GM20431 (cell line): ENCODE measurements around the gene KLF16.
"Not testable (repeated sequence)": the region's sequence is repeated elsewhere in the genome, so short reads cannot be mapped to it uniquely, and the experiment has no call there.

ENCODE experiments used
- in situ Hi-C: fragments of 300-500 bp; cut with MseI, MboI; formaldehyde crosslinking; loops from one replicate; pipeline ENCODE4 v1.15.0; 2020; ENCODE audit warnings: low sequenced_read_pairs; ENCODE audit not compliant: unreplicated experiment

The KLF16 gene

GRCh38 chr19:1884719-1885334 is 21.4 kb upstream of the KLF16 start:
- in situ Hi-C loops: no loop called here

- in situ Hi-C loops: no loop called here
Measured at GRCh38 chr19:1884291-1884718, 20.9 kb upstream of the KLF16 start.

DNA sequence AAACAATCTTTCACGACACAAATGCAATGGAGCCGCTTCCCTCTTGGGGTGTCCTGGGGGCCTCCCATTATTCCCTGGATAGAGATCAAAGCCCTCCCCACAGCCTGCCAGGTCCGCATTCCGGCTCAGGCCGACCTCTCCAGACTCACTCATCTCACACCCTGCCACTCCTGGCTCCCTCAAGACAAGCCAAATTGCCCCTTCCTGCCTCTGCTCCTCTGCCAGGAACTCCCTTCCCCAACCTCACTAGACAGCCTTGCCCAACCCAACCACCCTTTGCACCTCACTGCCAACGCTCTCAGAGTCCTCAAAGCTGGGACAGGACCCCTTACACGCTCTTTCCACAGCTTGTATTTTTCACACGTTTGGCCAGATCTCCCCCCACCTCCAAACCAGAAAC is 20.4 kb upstream of the KLF16 start:
- in situ Hi-C loops: no loop called here

DNA sequence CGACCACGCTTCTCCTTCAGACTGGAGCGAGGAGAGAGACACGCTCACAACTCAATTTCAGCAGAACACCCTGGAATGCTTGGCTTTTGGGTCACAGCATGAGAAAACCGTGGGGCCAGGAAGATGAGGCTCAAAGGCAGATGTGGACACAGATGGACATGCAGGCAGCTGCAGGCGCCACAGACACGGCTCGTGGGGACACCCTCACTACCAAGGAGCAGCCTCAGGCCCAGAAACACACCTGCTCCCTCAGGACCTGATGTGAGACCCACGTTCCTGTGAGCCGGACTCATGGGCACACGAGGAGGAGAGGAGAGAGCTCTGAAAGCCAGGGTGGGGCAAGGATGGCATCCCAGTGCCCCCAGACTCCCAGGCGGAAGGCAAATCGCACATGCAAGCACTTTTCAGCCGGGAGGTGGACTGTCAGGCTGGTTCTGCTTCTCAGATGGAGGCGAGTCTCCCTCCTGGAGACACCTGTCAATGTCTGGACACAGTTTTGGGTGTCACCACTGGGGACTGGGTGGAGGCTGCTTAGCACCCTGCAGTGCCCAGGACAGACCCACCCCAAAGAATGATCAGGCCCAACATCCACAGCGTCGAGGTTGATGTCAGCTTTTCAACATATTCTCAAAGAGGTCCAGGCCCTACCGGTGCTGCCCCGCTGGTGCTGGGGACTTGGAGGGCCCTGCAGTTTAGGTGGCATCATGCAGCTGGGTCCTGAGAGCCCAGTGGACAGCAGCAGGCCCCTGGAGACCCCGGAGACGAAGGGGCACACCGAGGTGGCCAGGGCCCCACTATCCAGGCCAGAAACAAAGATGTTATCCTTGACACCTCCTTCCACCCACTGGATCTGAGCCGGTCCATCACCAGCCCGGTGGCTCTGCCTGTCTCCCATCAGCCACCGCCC is 19.7 kb upstream of the KLF16 start:
- in situ Hi-C loops: no loop called here

DNA sequence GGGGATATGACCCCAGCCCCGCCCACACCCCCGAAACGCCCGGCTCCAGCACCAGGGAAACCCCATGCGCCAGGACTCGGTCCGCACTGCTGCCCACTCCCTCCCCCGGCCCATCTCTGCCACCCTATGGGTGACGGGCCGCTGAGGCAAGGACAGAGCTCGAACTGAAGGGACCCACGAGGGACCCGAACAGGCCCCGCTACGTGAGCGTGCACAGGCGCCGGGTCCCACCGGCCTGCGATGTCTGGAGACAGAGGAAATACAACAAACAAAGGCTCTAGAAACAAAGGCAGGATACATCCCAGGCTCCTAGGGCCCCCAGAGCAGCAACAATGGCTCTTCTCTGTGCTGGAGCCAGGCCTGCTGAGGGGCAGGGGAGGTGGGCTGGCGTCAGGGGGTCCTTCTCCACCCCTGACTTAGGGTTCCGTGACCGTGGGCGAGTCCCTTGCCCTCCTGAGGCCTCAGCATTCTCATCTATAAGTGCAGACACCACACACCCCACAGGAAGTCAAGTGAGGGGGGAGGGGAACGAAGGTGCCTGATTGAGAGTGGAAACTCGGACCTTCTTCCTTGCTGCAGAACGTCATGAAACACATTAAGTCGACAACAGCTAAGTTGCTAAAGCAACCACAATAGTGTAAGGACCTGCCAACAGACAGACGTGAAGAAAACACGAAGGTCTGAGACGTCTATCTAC is 18.9 kb upstream of the KLF16 start:
- in situ Hi-C loops: no loop called here

DNA sequence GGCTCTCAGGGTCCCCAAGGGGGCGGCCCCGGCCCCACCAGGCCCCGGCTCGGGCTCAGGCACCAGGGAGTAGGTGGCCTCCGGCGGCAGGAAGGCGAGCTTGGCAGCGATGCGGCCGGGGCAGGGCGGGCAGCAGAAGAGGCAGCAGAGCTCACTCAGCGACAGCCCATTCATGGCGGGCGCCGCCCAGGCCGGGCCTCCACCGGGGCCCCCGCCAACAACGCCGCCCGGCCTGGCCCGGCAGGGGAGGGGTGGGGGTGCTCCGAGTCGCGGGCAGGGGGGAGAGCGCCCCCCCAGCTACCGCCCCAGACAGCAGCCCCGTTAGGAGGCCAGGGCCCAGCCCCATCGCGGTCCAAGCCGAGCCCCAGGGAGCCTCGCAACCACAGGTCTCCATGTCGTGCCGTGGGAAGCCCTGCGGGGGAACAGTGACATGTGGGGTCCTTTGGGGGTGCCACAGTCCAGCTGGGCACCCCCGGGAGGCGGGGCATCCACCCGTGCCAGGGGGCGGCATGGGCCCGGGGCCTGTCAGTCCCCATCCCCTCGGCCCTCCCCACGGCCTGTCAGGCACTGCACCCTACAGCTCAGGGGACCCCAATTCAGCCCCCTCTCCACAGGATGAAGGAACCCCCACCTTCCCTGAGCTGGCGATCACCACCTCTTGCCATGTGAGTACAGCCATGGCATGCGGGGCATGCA is 18.2 kb upstream of the KLF16 start:
- in situ Hi-C loops: not testable (repeated sequence)

GRCh38 chr19:1880611-1881392 is 17.4 kb upstream of the KLF16 start:
- in situ Hi-C loops: no loop called here

- in situ Hi-C loops: not testable (repeated sequence)
Measured at GRCh38 chr19:1879982-1880381, 16.6 kb upstream of the KLF16 start.

DNA sequence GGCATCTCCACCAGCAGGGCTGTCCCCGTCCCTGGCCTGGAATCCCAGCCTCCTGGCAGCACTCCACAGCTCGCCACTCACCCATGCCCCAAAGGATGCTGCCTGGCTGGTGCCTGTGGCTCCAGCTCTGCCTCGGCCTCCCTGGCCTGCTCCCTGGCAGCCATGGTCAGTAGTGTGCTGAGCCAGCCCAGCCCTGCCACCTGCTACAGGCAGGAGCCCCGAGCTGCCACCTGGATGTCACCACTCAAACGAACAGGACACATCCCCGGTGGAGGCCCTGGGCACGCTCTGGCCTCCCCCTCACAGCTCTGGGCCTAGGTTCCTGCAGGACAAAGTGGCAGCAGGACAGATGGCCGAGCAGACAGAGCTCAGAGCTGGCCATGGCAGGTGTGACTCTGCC is 15.2 kb upstream of the KLF16 start:
- in situ Hi-C loops: not testable (repeated sequence)

- in situ Hi-C loops: not testable (repeated sequence)
Measured at GRCh38 chr19:1877280-1877660, 13.9 kb upstream of the KLF16 start.

GRCh38 chr19:1876496-1877279 is 13.3 kb upstream of the KLF16 start:
- in situ Hi-C loops: not testable (repeated sequence)

DNA sequence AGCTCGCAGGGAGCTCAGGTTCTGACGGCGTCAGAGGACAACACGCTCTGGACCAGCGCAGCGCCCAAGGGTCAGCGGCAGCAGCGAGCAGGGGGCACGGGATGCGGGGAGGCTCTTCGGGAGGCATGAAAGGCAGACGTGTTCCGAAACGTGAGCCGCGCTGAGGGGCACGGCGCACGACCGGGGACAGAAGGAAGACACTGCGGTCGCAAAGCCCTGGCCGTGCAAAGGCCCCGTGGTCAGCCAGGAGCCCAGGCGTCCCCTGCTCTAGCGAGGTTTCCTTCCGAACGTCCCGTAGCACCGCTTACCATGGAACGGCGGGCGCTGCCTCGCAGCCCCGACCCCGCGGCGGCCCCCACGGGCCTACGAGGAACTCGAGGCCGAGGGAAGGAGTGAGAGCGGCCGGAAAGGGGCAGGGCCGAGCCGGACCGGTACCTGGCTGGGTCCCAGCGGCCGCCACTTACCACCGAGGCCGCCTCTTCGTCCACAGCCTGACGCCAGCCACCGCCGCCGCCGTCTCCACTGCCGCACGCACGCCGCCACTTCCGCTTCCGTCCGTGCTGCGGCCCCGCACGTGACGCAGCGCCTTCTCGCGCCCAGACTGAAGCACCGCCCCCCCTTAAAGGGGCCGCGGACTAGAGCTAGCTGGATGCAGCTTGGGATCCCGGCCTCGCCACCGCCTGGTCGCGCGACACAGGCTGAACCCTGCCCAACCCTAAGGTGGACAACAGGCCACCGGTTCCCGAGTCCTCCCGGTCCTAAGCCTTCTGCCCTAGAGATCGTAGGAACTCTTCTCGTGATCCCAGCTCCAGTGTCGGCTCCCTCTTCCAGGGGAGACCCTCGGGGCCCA is 12.5 kb upstream of the KLF16 start:
- in situ Hi-C loops: no loop called here

DNA sequence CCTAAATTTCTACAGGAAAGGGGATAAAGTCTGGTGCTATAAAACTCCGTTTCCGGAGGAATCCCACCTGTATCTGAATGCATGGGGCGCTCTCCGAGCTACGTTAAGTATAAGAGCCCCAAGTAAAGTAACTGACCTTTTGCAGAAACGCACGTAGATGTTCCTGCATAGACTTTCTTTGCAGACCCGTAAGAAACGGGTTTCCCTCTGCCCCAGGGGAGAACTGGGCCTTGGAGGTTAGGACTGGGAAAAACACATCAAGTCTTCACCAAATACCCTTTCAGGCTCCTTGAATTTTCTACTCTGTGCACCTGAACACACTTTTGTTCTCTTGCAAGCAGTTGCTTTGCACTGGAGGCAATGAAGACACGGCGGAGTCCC is 11.9 kb upstream of the KLF16 start:
- in situ Hi-C loops: not testable (repeated sequence)

GRCh38 chr19:1874554-1875185 is 11.3 kb upstream of the KLF16 start:
- in situ Hi-C loops: no loop called here

- in situ Hi-C loops: no loop called here
Measured at GRCh38 chr19:1873524-1874473, 10.4 kb upstream of the KLF16 start.

- in situ Hi-C loops: no loop called here
Measured at GRCh38 chr19:1872807-1873523, 9.6 kb upstream of the KLF16 start.
